ENCODE results near the gene TAF4B.

GRCh38 chr18:26210147-26210546 lies 16.1 kb upstream of the TAF4B start:
- TF ChIP-seq, protein P1, sequence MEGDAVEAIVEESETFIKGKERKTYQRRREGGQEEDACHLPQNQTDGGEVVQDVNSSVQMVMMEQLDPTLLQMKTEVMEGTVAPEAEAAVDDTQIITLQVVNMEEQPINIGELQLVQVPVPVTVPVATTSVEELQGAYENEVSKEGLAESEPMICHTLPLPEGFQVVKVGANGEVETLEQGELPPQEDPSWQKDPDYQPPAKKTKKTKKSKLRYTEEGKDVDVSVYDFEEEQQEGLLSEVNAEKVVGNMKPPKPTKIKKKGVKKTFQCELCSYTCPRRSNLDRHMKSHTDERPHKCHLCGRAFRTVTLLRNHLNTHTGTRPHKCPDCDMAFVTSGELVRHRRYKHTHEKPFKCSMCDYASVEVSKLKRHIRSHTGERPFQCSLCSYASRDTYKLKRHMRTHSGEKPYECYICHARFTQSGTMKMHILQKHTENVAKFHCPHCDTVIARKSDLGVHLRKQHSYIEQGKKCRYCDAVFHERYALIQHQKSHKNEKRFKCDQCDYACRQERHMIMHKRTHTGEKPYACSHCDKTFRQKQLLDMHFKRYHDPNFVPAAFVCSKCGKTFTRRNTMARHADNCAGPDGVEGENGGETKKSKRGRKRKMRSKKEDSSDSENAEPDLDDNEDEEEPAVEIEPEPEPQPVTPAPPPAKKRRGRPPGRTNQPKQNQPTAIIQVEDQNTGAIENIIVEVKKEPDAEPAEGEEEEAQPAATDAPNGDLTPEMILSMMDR (conservative IDR thresholded peaks at IDR 0.05; ENCODE audit: low read depth, low read length): no peak
- no peak for TF ChIP-seq EZH2 (IDR thresholded peaks at IDR 0.05; ENCODE audit: borderline replicate concordance, low read depth, low read length, poor library complexity, severe bottlenecking)

All from A673 (cell line).